ENCODE measurements around the gene ANKRD27. TPM values are rescaled to one million over a fixed set of nuclear protein-coding genes. Genes with fewer than 3 reads are reported as not detected.

Gene ANKRD27
- total RNA-seq, 2 experiments from 2014 or later, result 16.5 to 17.6 TPM

- Histone ChIP-seq H3K27me3 (ENCODE audit: control insufficient read depth in 1 of 2, insufficient read depth in 2 of 2, low read length in 2 of 2) (no peaks in the 10 kb centered on the region), H3K4me1 (ENCODE audit: insufficient read depth, low read length) (no peaks in the 10 kb centered on the region), H3K4me3 (ENCODE audit: low read length) (no peak overlapping the region), H3K36me3 (ENCODE audit: insufficient read depth, low read length) (peaks cover 45% of the 10 kb centered on the region), H3K27ac (ENCODE audit: low read depth in 1 of 2, low read length in 2 of 2) (no peak overlapping the region), H3K9me3 (ENCODE audit: control insufficient read depth in 1 of 2, insufficient read depth in 1 of 2, low read length in 2 of 2) (no peaks in the 10 kb centered on the region)
- Mint-ChIP-seq H3K9me3 (no peaks in the 10 kb centered on the region), H3K27ac (no peak overlapping the region), H3K4me1 (ENCODE audit: low read depth) (no peaks in the 10 kb centered on the region), H3K36me3 (ENCODE audit: low read depth) (peaks cover 66% of the 10 kb centered on the region), H3K27me3 (no peaks in the 10 kb centered on the region), H3K4me3 (no peak overlapping the region)
- ChIA-PET CTCF (no interaction called here), POLR2A (no interaction called here)
- intact Hi-C loops (cut with DNase I, micrococcal nuclease), result no loop called here
- DNase-seq (no peak), ATAC-seq (ENCODE audit: poor library complexity) (no peak)
- TF ChIP-seq CTCF (IDR thresholded peaks at IDR 0.05), result no peak
Observed at GRCh38 chr19:32607479-32607878, 67.5 kb downstream of the ANKRD27 start.

DNA sequence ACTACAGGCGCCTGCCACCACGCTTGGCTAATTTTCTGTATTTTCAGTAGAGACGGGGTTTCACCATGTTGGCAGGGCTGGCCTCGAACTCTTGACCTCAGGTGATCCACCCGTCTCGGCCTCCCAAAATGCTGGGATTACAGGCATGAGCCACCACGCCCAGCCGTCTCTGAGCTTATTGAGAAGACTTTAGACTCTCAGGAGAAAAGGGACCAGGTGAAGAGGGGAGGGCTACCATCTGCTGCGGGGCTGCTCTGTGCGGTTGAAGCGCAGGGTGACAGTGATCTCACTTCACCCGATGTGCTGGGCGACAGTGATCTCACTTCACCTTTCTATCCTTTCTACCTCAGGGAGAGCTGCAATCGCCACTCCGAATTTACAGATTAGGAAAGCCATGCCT is 68.7 kb downstream of the ANKRD27 start:
- TF ChIP-seq CTCF (IDR thresholded peaks at IDR 0.05), result no peak
- H3K9me3 ChIP-seq (ENCODE audit: control insufficient read depth in 1 of 2, insufficient read depth in 1 of 2, low read length in 2 of 2), result no peaks in the 10 kb centered on the region
- H3K27me3 ChIP-seq (ENCODE audit: control insufficient read depth in 1 of 2, insufficient read depth in 2 of 2, low read length in 2 of 2), result no peaks in the 10 kb centered on the region
- Mint-ChIP-seq H3K27me3 (no peaks in the 10 kb centered on the region), H3K4me3 (no peak overlapping the region), H3K27ac (no peak overlapping the region), H3K4me1 (ENCODE audit: low read depth) (no peaks in the 10 kb centered on the region), H3K9me3 (no peaks in the 10 kb centered on the region), H3K36me3 (ENCODE audit: low read depth) (peaks cover 69% of the 10 kb centered on the region)
- peaks cover 45% of the 10 kb centered on the region for H3K36me3 ChIP-seq (ENCODE audit: insufficient read depth, low read length)
- H3K4me3 ChIP-seq (ENCODE audit: low read length), result no peak overlapping the region
- DNase-seq (no peak), ATAC-seq (ENCODE audit: poor library complexity) (no peak)
- no peaks in the 10 kb centered on the region for H3K4me1 ChIP-seq (ENCODE audit: insufficient read depth, low read length)
- POLR2A ChIA-PET, result no interaction called here
- intact Hi-C loops (cut with DNase I, micrococcal nuclease), result no loop called here
- CTCF ChIA-PET, result no interaction called here
- no peak overlapping the region for H3K27ac ChIP-seq (ENCODE audit: low read depth in 1 of 2, low read length in 2 of 2)

DNA sequence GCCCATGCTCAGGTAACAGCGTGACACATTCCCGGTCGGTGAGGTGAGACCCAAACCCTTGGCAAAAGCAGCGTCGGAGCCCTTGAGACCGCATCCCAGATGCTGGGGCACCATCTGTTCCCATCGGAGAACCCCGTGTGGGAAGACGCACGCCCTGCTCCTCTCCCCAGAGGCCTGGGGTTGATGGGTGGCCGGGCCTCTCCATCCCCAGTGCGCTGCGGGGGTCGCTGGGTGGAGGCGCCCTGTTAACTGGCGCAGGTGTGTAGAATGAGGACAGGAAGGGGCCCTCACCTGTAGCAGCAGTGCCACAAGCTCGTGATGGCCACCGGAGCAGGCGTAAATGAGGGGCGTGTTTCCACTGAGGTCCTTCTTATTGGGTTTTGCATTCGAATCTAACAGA is 69.4 kb downstream of the ANKRD27 start:
- H3K9me3 Mint-ChIP-seq, result no peaks in the 10 kb centered on the region
- peaks cover 70% of the 10 kb centered on the region for H3K36me3 Mint-ChIP-seq (ENCODE audit: low read depth)
- no peak for TF ChIP-seq CTCF (IDR thresholded peaks at IDR 0.05)
- ChIA-PET POLR2A (no interaction called here), CTCF (no interaction called here)
- H3K27ac ChIP-seq (ENCODE audit: low read depth in 1 of 2, low read length in 2 of 2), result no peak overlapping the region
- peaks cover 45% of the 10 kb centered on the region for H3K36me3 ChIP-seq (ENCODE audit: insufficient read depth, low read length)
- no peak overlapping the region for H3K4me3 ChIP-seq (ENCODE audit: low read length)
- no peaks in the 10 kb centered on the region for H3K9me3 ChIP-seq (ENCODE audit: control insufficient read depth in 1 of 2, insufficient read depth in 1 of 2, low read length in 2 of 2)
- H3K27me3 ChIP-seq (ENCODE audit: control insufficient read depth in 1 of 2, insufficient read depth in 2 of 2, low read length in 2 of 2), result no peaks in the 10 kb centered on the region
- no peak for DNase-seq
- intact Hi-C loops (cut with DNase I, micrococcal nuclease), result no loop called here
- no peaks in the 10 kb centered on the region for H3K4me1 Mint-ChIP-seq (ENCODE audit: low read depth)
- H3K4me1 ChIP-seq (ENCODE audit: insufficient read depth, low read length), result no peaks in the 10 kb centered on the region
- no peaks in the 10 kb centered on the region for H3K27me3 Mint-ChIP-seq
- no peak overlapping the region for H3K27ac Mint-ChIP-seq
- no peak overlapping the region for H3K4me3 Mint-ChIP-seq
- ATAC-seq (ENCODE audit: poor library complexity), result no peak

All from CD4-positive, alpha-beta T cell (primary cell).